Epithelial cell of esophagus (primary cell): ENCODE measurements around the gene CACNA1D.

Experiments used
- DNase-seq: peaks from one replicate; pipeline ENCODE4 v3.0.0; 2010; ENCODE audit warnings: low read depth
- H3K4me3 ChIP-seq: 2 replicates; pipeline ENCODE4 v1.5.1; 2011; ENCODE audit warnings: mild to moderate bottlenecking, low read length, control low read depth
- TF ChIP-seq, protein P1 (sequence below): IDR thresholded peaks from 2 replicates; pipeline ENCODE4 v1.5.1; 2011; ENCODE audit warnings: low read depth, mild to moderate bottlenecking, low read length, control low read depth, inconsistent platforms; ENCODE audit not compliant: insufficient read depth; ENCODE audit errors: missing control alignments

Gene CACNA1D

GRCh38 chr3:53833700-53834099 is 339.3 kb downstream of the CACNA1D start:
- DNase-seq, result no peak
- H3K4me3 ChIP-seq, result no peak overlapping the region
- TF ChIP-seq, protein P1, sequence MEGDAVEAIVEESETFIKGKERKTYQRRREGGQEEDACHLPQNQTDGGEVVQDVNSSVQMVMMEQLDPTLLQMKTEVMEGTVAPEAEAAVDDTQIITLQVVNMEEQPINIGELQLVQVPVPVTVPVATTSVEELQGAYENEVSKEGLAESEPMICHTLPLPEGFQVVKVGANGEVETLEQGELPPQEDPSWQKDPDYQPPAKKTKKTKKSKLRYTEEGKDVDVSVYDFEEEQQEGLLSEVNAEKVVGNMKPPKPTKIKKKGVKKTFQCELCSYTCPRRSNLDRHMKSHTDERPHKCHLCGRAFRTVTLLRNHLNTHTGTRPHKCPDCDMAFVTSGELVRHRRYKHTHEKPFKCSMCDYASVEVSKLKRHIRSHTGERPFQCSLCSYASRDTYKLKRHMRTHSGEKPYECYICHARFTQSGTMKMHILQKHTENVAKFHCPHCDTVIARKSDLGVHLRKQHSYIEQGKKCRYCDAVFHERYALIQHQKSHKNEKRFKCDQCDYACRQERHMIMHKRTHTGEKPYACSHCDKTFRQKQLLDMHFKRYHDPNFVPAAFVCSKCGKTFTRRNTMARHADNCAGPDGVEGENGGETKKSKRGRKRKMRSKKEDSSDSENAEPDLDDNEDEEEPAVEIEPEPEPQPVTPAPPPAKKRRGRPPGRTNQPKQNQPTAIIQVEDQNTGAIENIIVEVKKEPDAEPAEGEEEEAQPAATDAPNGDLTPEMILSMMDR, result no peak

DNA sequence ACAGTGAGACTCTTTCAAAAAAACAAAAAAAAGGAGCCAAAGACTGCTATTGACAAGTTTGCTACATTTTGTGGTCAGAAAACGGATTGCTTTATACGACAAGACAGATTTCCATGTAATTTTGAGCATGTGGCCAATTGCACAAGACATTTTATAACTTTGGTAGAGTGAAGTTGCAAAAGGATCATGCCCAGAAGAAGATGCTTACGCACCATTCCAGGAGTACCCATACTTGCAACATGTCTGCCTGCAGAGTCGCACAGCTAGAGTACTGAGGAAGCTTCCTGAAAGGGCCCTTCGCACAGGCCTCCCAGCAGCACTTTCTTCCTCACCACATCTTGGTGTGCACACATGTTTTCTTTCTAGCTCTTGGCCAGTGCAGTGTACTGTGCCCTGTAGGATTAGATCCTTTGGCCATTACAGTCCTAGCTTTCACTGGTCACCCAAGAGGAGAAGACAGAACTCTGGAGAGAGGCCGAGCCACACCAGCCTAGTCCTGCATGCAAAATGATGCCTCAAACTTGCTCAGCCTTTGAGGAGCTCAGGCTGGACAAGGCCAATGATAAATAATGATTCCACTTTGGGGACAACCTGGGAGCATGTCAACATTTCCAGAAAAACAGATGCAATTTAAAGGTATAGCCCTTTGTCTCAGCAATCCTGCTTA is 340.2 kb downstream of the CACNA1D start:
- H3K4me3 ChIP-seq, result no peak overlapping the region
- TF ChIP-seq, protein P1, result no peak
- DNase-seq, result no peak

DNA sequence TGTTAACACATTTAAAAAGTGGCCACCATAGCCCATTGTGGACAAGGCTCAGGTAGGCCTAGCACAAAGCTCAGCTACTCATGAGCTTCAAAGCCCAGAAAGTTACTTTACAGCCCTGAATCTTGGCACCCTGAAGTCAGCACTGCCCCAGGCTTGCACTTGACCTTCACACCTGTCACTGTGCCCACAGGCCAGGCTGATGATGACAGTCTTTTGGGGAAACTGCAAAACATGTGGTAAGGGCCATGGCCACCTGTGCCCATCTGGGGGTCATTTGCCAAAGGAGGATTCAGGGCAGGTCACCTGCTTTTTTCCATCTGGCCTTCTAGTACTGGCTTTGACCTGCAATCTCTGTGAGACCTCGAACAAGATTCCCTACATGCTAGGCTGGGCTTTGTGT is 340.8 kb downstream of the CACNA1D start:
- TF ChIP-seq, protein P1, result no peak
- no peak overlapping the region for H3K4me3 ChIP-seq
- no peak for DNase-seq

DNA sequence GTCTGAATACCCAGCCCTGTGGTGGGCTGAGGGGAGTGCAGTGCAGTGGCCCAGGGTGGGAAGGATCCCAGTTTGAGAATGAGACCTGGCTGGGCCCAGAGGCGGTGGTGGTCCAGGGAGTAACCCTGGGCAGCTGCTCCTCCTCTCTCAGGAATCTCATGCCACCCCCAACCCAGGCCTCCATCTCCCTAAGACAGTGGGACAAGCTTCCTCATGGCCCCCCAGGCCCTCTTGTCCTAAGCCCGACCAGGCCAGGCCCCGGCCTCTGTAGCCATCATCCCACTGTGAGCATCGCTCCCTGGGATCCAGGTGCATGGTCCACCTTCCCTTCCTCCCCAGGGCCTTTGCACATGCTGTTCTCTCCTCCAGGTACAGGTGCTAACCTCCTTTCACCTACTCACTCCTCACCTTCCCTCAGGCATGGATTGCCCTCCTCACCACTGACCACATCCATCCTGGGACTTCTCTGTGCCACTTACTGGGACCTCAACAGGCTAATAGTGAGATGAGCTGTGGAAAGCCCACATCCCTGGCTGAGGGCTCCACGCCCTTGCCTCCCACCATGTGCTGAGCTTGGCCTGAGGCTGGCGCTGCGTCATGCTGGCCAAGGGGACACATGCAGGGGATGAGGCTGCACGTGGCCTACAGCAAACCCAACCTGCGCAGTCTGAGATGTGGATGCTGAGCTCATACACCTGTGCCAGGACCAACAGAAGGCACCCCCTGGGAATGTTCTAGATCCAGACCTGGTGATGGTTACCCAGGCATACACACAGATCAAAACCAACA is 341.9 kb downstream of the CACNA1D start:
- no peak overlapping the region for H3K4me3 ChIP-seq
- DNase-seq, result no peak
- TF ChIP-seq, protein P1, result no peak

- H3K4me3 ChIP-seq, result no peak overlapping the region
- no peak for DNase-seq
- TF ChIP-seq, protein P1, result no peak
Measured at GRCh38 chr3:53837331-53837730, 342.9 kb downstream of the CACNA1D start.

GRCh38 chr3:53841296-53841695 is 346.9 kb downstream of the CACNA1D start:
- TF ChIP-seq, protein P1, result no peak

More at GRCh38 chr3:53841296-53841695, 346.9 kb downstream of the CACNA1D start:
- no peak overlapping the region for H3K4me3 ChIP-seq
- DNase-seq, result no peak
